ENCODE results near the gene FHIP1B. TPM values are rescaled to one million over a fixed set of nuclear protein-coding genes. Genes with fewer than 3 reads are reported as not detected.
"Not testable (repeated sequence)": the region's sequence is repeated elsewhere in the genome, so short reads cannot be mapped to it uniquely, and the experiment has no call there.

The FHIP1B gene
- total RNA-seq (ENCODE audit: unreplicated experiment) = 29.3 TPM
- long read RNA-seq, partial matches to known transcripts = 0 of 2 reads
- long read RNA-seq, other reads (novel, unspliced or antisense) = 1 of 2 reads

DNA sequence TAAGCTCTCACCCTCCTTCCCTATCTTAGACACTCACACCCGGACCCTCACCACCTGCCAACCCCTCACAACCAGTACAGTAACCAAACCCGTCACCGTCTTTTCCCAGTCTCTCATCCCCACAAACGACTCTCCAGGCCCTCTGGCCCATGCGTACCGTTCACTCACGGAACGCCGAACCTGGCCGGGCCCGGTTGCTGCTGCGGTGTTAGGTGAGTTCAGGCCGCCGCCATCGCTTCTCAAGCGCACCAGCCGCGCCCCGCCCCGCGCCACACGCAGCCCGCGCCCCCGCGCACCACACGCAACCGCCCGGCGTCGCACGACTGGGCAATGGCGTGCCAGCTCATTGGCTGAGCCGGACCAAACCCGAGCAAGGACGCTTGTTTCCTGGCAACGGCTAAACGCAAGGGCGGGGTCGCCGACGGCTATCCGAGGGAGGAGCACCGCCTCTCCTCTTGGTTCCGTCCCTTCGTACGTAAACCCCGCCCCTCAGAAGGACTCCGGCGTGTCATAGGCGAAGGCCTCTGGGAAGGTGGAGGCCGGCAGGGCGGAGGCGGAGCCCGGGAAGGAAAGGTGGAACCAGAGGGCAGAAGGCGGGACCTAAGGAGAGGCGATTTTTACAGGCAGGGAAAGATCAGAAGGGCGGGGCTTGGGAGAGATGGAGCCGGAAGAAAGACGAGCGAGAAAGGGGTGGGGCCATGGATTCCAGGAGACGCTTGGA, at the start of gene FHIP1B:
TSS of gene FHIP1B (minus strand) at position 250 of the 721 bp plus-strand sequence. CDS start 10,120 bp downstream, outside the sequence.
- peaks cover 3% of the 10 kb centered on the region for H3K27me3 Mint-ChIP-seq (ENCODE audit: unreplicated experiment)
- H3K4me3 Mint-ChIP-seq (ENCODE audit: unreplicated experiment) = peak within 1 kb of the TSS; percentile 99

DNA sequence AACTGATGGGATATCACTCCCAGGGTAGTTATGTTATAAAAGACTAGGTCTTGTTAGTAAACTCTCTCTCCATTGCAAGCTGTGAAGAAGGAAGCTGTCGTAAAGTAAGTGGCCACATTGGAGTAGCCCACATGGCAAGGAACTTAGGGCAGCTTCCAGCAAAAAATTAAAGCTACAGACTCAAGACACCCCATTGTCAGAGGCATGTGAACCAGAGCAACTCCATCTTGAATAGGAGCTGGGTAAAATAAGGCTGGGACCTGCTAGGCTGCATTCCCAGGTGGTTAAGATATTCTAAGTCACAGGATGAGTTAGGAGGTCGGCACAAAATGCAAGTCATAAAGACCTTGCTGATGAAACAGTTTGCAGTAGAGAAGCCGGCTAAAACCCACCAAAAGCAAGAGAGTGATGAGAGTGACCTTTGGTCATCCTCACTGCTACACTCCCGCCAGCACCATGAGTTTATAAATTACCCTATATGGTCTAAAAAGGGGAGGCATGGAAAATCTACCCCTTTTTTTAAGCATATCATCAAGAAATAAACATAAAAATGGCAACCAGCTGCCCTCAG, 49.1 kb upstream of the FHIP1B start:
- DNase-seq (ENCODE audit: low spot score) = no peak
- Mint-ChIP-seq H3K4me1 (ENCODE audit: unreplicated experiment) (no peaks in the 10 kb centered on the region), H3K27me3 (ENCODE audit: unreplicated experiment) (no peaks in the 10 kb centered on the region), H3K9me3 (ENCODE audit: unreplicated experiment) (no peaks in the 10 kb centered on the region), H3K36me3 (ENCODE audit: low read depth, unreplicated experiment) (no peaks in the 10 kb centered on the region), H3K27ac (ENCODE audit: unreplicated experiment) (no peak overlapping the region), H3K4me3 (ENCODE audit: unreplicated experiment) (no peak overlapping the region)
- TF ChIP-seq, protein P1, sequence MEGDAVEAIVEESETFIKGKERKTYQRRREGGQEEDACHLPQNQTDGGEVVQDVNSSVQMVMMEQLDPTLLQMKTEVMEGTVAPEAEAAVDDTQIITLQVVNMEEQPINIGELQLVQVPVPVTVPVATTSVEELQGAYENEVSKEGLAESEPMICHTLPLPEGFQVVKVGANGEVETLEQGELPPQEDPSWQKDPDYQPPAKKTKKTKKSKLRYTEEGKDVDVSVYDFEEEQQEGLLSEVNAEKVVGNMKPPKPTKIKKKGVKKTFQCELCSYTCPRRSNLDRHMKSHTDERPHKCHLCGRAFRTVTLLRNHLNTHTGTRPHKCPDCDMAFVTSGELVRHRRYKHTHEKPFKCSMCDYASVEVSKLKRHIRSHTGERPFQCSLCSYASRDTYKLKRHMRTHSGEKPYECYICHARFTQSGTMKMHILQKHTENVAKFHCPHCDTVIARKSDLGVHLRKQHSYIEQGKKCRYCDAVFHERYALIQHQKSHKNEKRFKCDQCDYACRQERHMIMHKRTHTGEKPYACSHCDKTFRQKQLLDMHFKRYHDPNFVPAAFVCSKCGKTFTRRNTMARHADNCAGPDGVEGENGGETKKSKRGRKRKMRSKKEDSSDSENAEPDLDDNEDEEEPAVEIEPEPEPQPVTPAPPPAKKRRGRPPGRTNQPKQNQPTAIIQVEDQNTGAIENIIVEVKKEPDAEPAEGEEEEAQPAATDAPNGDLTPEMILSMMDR (IDR thresholded peaks at IDR 0.05; ENCODE audit: unreplicated experiment) = no peak

More for the DNA sequence above, at the start of gene FHIP1B:
- peak; percentile 98 for DNase-seq (ENCODE audit: low spot score)
- Mint-ChIP-seq H3K27ac (ENCODE audit: unreplicated experiment) (peak within 1 kb of the TSS; percentile 90), H3K9me3 (ENCODE audit: unreplicated experiment) (no peaks in the 10 kb centered on the region), H3K4me1 (ENCODE audit: unreplicated experiment) (peaks cover 16% of the 10 kb centered on the region), H3K36me3 (ENCODE audit: low read depth, unreplicated experiment) (no peaks in the 10 kb centered on the region)
- TF ChIP-seq, protein P1 (IDR thresholded peaks at IDR 0.05; ENCODE audit: unreplicated experiment) = no peak

DNA sequence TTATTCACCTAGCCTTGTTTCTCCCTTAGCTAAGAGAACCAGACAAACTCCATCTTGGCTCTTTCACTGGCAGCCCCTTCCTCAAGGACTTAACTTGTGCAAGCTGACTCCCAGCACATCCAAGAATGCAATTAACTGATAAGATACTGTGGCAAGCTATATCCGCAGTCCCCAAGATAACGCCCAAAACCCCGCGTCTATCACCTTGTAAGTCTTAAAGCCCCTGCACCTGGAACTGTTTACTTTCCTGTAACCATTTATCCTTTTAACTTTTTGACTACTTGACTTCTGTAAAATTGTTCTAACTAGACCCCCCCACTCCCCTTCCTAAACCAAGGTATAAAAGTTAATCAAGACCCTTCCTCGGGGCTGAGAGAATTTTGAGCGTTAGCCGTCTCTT, 46.4 kb upstream of the FHIP1B start:
- H3K27me3 Mint-ChIP-seq (ENCODE audit: unreplicated experiment); H3K4me3 Mint-ChIP-seq (ENCODE audit: unreplicated experiment); DNase-seq (ENCODE audit: low spot score); H3K9me3 Mint-ChIP-seq (ENCODE audit: unreplicated experiment); H3K36me3 Mint-ChIP-seq (ENCODE audit: low read depth, unreplicated experiment); H3K4me1 Mint-ChIP-seq (ENCODE audit: unreplicated experiment); H3K27ac Mint-ChIP-seq (ENCODE audit: unreplicated experiment): not testable (repeated sequence)

DNA sequence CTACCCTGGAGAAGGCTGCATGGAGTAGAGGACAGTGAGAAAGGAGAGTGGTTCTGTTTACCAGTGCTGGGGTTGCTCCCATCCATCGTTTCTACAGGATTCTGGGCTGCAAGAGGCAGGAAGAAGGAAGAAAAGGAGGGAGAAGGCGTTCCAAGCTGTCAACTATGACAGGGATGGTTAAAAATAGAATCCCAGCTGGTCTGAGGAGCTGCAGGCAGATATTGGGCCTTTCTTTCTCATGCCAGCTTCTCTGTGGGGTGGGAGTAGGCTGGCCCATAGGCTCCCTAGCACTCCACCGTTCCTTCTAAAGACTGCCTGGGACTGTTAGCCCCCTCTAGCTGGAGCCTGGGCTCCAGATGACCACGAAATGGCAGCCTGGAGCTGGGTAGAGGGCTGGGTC, 38.8 kb upstream of the FHIP1B start:
- Mint-ChIP-seq H3K36me3 (ENCODE audit: low read depth, unreplicated experiment) (no peaks in the 10 kb centered on the region), H3K27me3 (ENCODE audit: unreplicated experiment) (no peaks in the 10 kb centered on the region)

DNA sequence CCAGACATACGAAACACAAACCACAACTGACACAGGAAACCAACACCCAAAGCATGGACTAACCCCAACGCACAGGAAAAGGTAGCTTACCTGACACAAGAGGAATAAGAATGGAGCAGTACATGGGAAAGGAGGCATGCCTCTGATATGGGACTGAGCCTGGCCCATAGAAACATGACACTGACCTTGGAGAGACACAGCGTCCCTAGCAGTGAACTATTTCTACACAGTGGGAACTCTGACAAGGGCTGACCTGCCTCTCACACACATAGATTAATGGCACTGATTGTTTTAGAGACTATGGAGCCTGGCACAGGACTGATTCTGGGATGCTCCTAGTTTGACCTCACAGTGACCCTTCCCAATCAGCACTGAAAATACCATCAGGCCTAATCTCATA, 37.2 kb upstream of the FHIP1B start:
- H3K27me3 Mint-ChIP-seq (ENCODE audit: unreplicated experiment) = no peaks in the 10 kb centered on the region
- no peak for DNase-seq (ENCODE audit: low spot score)
- no peaks in the 10 kb centered on the region for H3K36me3 Mint-ChIP-seq (ENCODE audit: low read depth, unreplicated experiment)
- no peak overlapping the region for H3K27ac Mint-ChIP-seq (ENCODE audit: unreplicated experiment)
- H3K4me1 Mint-ChIP-seq (ENCODE audit: unreplicated experiment) = peaks cover 3% of the 10 kb centered on the region
- no peaks in the 10 kb centered on the region for H3K9me3 Mint-ChIP-seq (ENCODE audit: unreplicated experiment)
- TF ChIP-seq, protein P1 (IDR thresholded peaks at IDR 0.05; ENCODE audit: unreplicated experiment) = no peak
- H3K4me3 Mint-ChIP-seq (ENCODE audit: unreplicated experiment) = no peak overlapping the region

More for the DNA sequence above, 38.8 kb upstream of the FHIP1B start:
- no peak overlapping the region for H3K27ac Mint-ChIP-seq (ENCODE audit: unreplicated experiment)
- H3K4me3 Mint-ChIP-seq (ENCODE audit: unreplicated experiment) = no peak overlapping the region
- H3K9me3 Mint-ChIP-seq (ENCODE audit: unreplicated experiment) = no peaks in the 10 kb centered on the region
- peaks cover 3% of the 10 kb centered on the region for H3K4me1 Mint-ChIP-seq (ENCODE audit: unreplicated experiment)
- no peak for DNase-seq (ENCODE audit: low spot score)
- TF ChIP-seq, protein P1 (IDR thresholded peaks at IDR 0.05; ENCODE audit: unreplicated experiment) = no peak

Data from endothelial cell (in vitro differentiated cells).